Activated naive CD8-positive, alpha-beta T cell treated with anti-CD3 and anti-CD28 coated beads, Interleukin-2, amount 50 U/mL, for 24 hours (primary cell): ENCODE data around the gene C5orf63.
A peak's percentile ranks its signal among the peaks of the same experiment; 100 is the strongest.
"Not testable (repeated sequence)": the region's sequence is repeated elsewhere in the genome, so short reads cannot be mapped to it uniquely, and the experiment has no call there.

ENCODE experiments used
- ATAC-seq: fragments of 150-1000 bp; cut with Tn5 transposase; one replicate; pipeline ENCODE4 v1.10.0; 2021
- DNase-seq: peaks from one replicate; pipeline ENCODE4 v3.0.0; 2021
- H3K27ac Mint-ChIP-seq: one replicate; pipeline ENCODE4 v1.8.0; 2021; ENCODE audit warnings: mild to moderate bottlenecking, mixed read lengths
- H3K27me3 Mint-ChIP-seq: one replicate; pipeline ENCODE4 v1.8.0; 2021; ENCODE audit warnings: mixed read lengths
- H3K36me3 Mint-ChIP-seq: one replicate; pipeline ENCODE4 v1.8.0; 2021; ENCODE audit warnings: low read depth, mixed read lengths
- H3K4me1 Mint-ChIP-seq: one replicate; pipeline ENCODE4 v1.8.0; 2021; ENCODE audit warnings: mixed read lengths
- H3K4me3 Mint-ChIP-seq: one replicate; pipeline ENCODE4 v1.8.0; 2021; ENCODE audit warnings: mild to moderate bottlenecking, moderate library complexity, mixed read lengths
- H3K9me3 Mint-ChIP-seq: one replicate; pipeline ENCODE4 v1.8.0; 2021; ENCODE audit warnings: mixed read lengths

Gene C5orf63

GRCh38 chr5:127072861-127073846, at the start of gene C5orf63:
Gene C5orf63 (minus strand): TSS chr5:127073502. CDS start chr5:127058995, 14,507 bp downstream.
- H3K36me3 Mint-ChIP-seq: peaks cover 19% of the 10 kb centered on the region
- peak; percentile 81 for DNase-seq
- peak within 1 kb of the TSS; percentile 93 for H3K27ac Mint-ChIP-seq
- H3K27me3 Mint-ChIP-seq: no peaks in the 10 kb centered on the region
- peaks cover 13% of the 10 kb centered on the region for H3K4me1 Mint-ChIP-seq
- H3K9me3 Mint-ChIP-seq: no peaks in the 10 kb centered on the region
- peak within 1 kb of the TSS; percentile 89 for H3K4me3 Mint-ChIP-seq
- ATAC-seq: peak; percentile 99

- no peak for DNase-seq
- no peaks in the 10 kb centered on the region for H3K4me1 Mint-ChIP-seq
- no peak overlapping the region for H3K27ac Mint-ChIP-seq
- H3K36me3 Mint-ChIP-seq: no peaks in the 10 kb centered on the region
- no peak overlapping the region for H3K4me3 Mint-ChIP-seq
- H3K9me3 Mint-ChIP-seq: no peaks in the 10 kb centered on the region
- ATAC-seq: no peak
- H3K27me3 Mint-ChIP-seq: peaks cover 11% of the 10 kb centered on the region
These were observed 39.1 kb upstream of the C5orf63 start for GRCh38 chr5:127112347-127112864.

DNA sequence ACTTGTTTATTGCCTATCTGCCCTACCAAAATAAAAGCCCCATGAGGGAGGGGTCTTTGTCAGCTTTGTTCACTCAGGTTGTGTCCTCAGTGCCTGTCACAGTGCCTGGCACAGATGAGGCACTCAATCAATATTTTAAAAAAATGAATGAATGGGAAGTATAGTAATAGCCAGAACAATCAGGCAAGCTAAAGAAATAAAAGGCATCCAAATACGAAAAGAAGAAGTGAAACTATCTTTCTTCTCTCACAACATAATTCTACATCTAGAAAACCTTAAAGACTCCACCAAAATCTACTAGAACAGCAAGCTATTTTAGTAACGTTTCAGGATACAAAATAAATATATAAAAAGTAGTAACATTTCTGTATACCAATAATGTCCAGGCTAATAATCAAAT, 37.8 kb upstream of the C5orf63 start:
- H3K27me3 Mint-ChIP-seq: peaks cover 11% of the 10 kb centered on the region
- H3K36me3 Mint-ChIP-seq: no peaks in the 10 kb centered on the region
- H3K4me3 Mint-ChIP-seq: no peak overlapping the region
- H3K9me3 Mint-ChIP-seq: no peaks in the 10 kb centered on the region
- H3K27ac Mint-ChIP-seq: no peak overlapping the region
- H3K4me1 Mint-ChIP-seq: no peaks in the 10 kb centered on the region
- DNase-seq (no peak), ATAC-seq (no peak)

- peaks cover 11% of the 10 kb centered on the region for H3K27me3 Mint-ChIP-seq
- not testable (repeated sequence) for H3K4me1 Mint-ChIP-seq, H3K4me3 Mint-ChIP-seq, H3K36me3 Mint-ChIP-seq, DNase-seq, H3K27ac Mint-ChIP-seq, H3K9me3 Mint-ChIP-seq, ATAC-seq
These were observed 35.4 kb upstream of the C5orf63 start for GRCh38 chr5:127108624-127109260.

- H3K36me3 Mint-ChIP-seq: no peaks in the 10 kb centered on the region
- H3K9me3 Mint-ChIP-seq: no peaks in the 10 kb centered on the region
- H3K4me1 Mint-ChIP-seq: no peaks in the 10 kb centered on the region
- ATAC-seq (no peak), DNase-seq (no peak)
- H3K4me3 Mint-ChIP-seq: no peak overlapping the region
- no peak overlapping the region for H3K27ac Mint-ChIP-seq
- H3K27me3 Mint-ChIP-seq: no peaks in the 10 kb centered on the region
These were observed 28.6 kb upstream of the C5orf63 start for GRCh38 chr5:127101935-127102334.

DNA sequence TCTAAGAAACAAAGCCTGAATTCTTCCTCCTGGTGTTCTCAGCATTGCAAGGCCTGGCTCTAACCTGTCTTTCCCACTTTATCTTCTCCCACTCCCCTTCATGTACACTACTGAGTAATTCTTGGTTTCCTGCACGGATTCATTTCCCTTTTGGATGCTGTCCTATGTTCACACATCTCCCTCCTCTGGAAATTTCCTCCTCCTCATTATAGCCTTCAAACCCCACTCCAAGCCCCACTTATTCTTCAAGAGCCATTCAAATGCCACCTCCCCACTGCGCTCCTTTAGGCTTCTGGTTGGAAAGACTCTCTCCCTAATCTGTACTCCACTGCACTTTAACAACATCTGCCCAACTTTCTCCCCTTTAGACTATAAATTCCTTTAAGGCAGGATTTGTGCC, 28.2 kb upstream of the C5orf63 start:
- H3K9me3 Mint-ChIP-seq: no peaks in the 10 kb centered on the region
- H3K27me3 Mint-ChIP-seq: no peaks in the 10 kb centered on the region
- no peaks in the 10 kb centered on the region for H3K4me1 Mint-ChIP-seq
- no peak overlapping the region for H3K27ac Mint-ChIP-seq
- DNase-seq: no peak
- no peaks in the 10 kb centered on the region for H3K36me3 Mint-ChIP-seq
- no peak for ATAC-seq
- H3K4me3 Mint-ChIP-seq: no peak overlapping the region

- DNase-seq (no peak), ATAC-seq (no peak)
These were observed 24.9 kb upstream of the C5orf63 start for GRCh38 chr5:127098241-127098640.

GRCh38 chr5:127097278-127097677, 24.0 kb upstream of the C5orf63 start:
- H3K27ac Mint-ChIP-seq: no peak overlapping the region
- no peak for ATAC-seq
- H3K9me3 Mint-ChIP-seq: no peaks in the 10 kb centered on the region
- H3K27me3 Mint-ChIP-seq: no peaks in the 10 kb centered on the region
- H3K36me3 Mint-ChIP-seq: no peaks in the 10 kb centered on the region
- no peak overlapping the region for H3K4me3 Mint-ChIP-seq
- DNase-seq: no peak
- no peaks in the 10 kb centered on the region for H3K4me1 Mint-ChIP-seq

More at GRCh38 chr5:127098241-127098640, 24.9 kb upstream of the C5orf63 start:
- H3K4me3 Mint-ChIP-seq: no peak overlapping the region
- H3K4me1 Mint-ChIP-seq: no peaks in the 10 kb centered on the region
- no peak overlapping the region for H3K27ac Mint-ChIP-seq
- no peaks in the 10 kb centered on the region for H3K36me3 Mint-ChIP-seq
- H3K9me3 Mint-ChIP-seq: no peaks in the 10 kb centered on the region
- H3K27me3 Mint-ChIP-seq: no peaks in the 10 kb centered on the region

DNA sequence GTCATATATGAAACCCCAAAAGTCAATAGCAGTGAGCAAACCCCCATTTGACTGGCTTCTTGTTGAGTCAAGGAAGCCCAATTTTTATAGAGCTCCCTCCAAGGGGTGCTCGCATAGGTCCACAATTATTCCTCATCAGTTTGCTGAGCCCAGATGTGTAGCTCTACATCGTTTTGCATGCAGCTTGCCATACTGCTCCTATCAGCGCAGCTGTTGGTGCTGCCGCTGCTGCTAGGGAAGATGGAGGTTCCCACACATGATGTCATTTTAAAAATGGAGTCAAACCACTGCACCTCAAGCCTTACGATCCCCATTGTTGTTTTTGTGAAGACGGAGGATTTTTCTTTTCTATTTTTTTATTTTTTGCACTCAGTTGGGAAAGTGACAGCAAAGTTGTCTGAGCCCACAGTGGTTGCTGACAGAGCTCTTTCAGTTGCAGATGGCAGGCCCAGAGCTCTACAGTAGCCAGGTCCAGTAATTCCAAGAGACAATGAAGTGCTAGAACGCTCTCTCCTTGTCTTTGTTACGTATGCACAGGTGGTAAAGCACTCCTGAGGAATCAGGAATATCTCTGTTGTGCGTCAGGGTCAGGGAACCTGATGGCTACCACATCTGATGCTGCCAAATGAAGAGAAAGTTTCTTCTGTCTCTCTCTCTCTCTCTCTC, 23.2 kb upstream of the C5orf63 start:
- DNase-seq: no peak
- no peaks in the 10 kb centered on the region for H3K9me3 Mint-ChIP-seq
- no peaks in the 10 kb centered on the region for H3K27me3 Mint-ChIP-seq
- no peaks in the 10 kb centered on the region for H3K36me3 Mint-ChIP-seq
- H3K4me1 Mint-ChIP-seq: no peaks in the 10 kb centered on the region
- no peak for ATAC-seq
- no peak overlapping the region for H3K27ac Mint-ChIP-seq
- no peak overlapping the region for H3K4me3 Mint-ChIP-seq

DNA sequence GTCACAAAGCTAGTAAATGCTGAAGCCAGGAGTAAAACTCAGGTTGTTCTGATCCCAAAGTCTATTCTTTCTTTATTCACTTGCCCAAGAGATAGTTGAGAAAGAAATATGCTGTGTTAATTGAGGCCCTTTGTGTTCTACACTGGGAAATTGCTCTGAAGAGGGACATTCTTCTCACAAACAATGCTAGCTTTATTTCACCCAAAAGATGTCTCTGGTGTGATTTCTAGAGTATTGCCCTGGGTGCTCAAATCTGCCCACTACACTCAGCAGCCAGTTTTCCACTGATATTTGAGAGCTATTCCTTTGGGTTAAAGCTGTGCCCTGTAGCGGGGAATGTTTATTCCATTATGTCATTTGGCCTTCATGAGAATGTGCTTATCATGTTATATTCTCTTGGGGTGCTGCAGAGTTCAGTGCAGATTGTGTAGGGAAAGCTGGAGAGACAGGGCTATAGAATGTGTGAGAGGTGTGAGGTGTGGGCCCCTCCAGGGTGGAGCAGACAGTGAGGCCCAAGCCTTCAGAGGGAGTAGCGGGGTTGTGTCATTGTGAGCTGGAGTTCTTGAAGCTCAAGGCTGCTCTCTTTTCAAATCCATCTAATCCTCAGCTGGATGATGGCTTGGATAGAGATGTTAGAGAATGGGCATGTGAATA, 21.0 kb upstream of the C5orf63 start:
- H3K4me1 Mint-ChIP-seq: peaks cover under 1% of the 10 kb centered on the region
- H3K36me3 Mint-ChIP-seq: no peaks in the 10 kb centered on the region
- H3K27me3 Mint-ChIP-seq: no peaks in the 10 kb centered on the region
- H3K9me3 Mint-ChIP-seq: no peaks in the 10 kb centered on the region
- no peak for ATAC-seq
- H3K4me3 Mint-ChIP-seq: no peak overlapping the region
- no peak overlapping the region for H3K27ac Mint-ChIP-seq
- no peak for DNase-seq

- H3K4me1 Mint-ChIP-seq: peaks cover 8% of the 10 kb centered on the region
- ATAC-seq (no peak), DNase-seq (no peak)
- H3K36me3 Mint-ChIP-seq: no peaks in the 10 kb centered on the region
- H3K4me3 Mint-ChIP-seq: no peak overlapping the region
- H3K9me3 Mint-ChIP-seq: no peaks in the 10 kb centered on the region
- H3K27me3 Mint-ChIP-seq: no peaks in the 10 kb centered on the region
- no peak overlapping the region for H3K27ac Mint-ChIP-seq
These were observed 19.4 kb upstream of the C5orf63 start for GRCh38 chr5:127092690-127093089.

DNA sequence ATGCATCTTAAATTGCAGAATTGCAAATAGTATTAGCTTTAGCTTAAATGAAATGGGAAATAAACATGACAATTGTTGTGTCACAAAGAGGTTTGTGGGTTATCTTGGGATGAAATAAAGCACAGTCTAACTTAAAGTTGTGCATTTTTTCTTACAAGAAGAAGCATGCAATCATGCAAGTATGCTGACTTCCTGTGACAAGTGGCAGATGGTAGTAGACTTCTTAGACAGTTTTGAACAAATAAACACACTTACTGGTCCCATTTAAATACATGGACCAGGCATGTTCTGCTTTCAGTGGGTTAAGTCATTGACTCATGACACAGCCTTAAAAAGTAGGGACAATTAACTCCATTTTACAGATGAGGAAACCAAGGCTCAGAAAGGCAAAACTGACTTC, 15.9 kb upstream of the C5orf63 start:
- Mint-ChIP-seq H3K36me3 (no peaks in the 10 kb centered on the region), H3K4me1 (peaks cover 8% of the 10 kb centered on the region), H3K27me3 (no peaks in the 10 kb centered on the region), H3K9me3 (no peaks in the 10 kb centered on the region), H3K27ac (no peak overlapping the region), H3K4me3 (no peak overlapping the region)
- ATAC-seq (no peak), DNase-seq (no peak)

GRCh38 chr5:127088251-127088650, 14.9 kb upstream of the C5orf63 start:
- no peaks in the 10 kb centered on the region for H3K9me3 Mint-ChIP-seq
- H3K27ac Mint-ChIP-seq: no peak overlapping the region
- DNase-seq: no peak
- H3K27me3 Mint-ChIP-seq: no peaks in the 10 kb centered on the region
- no peak overlapping the region for H3K4me3 Mint-ChIP-seq
- no peak for ATAC-seq
- peaks cover 8% of the 10 kb centered on the region for H3K4me1 Mint-ChIP-seq
- H3K36me3 Mint-ChIP-seq: no peaks in the 10 kb centered on the region

- DNase-seq: no peak
- H3K4me1 Mint-ChIP-seq: peaks cover 8% of the 10 kb centered on the region
- H3K27me3 Mint-ChIP-seq: no peaks in the 10 kb centered on the region
These were observed 13.3 kb upstream of the C5orf63 start for GRCh38 chr5:127086589-127086988.

More at GRCh38 chr5:127086589-127086988, 13.3 kb upstream of the C5orf63 start:
- Mint-ChIP-seq H3K27ac (no peak overlapping the region), H3K36me3 (no peaks in the 10 kb centered on the region), H3K9me3 (no peaks in the 10 kb centered on the region), H3K4me3 (no peak overlapping the region)
- no peak for ATAC-seq
